ENCODE measurements around the gene ZNF267.

GRCh38 chr16:31868164-31868563 lies 5.4 kb upstream of the ZNF267 start:
- TF ChIP-seq CTCF (IDR thresholded peaks at IDR 0.05) (no peak), POLR2A (IDR thresholded peaks at IDR 0.05) (no peak), EP300 (IDR thresholded peaks at IDR 0.05; ENCODE audit: low read depth) (no peak), POLR2AphosphoS5 (IDR thresholded peaks at IDR 0.05) (no peak)

Data from transverse colon (tissue), 4 donors.